Bronchial epithelial cell (primary cell): ENCODE data around the gene BMP5. TPM values are rescaled to one million over a fixed set of nuclear protein-coding genes. Genes with fewer than 3 reads are reported as not detected.

Source experiments
- DNase-seq: peaks from one replicate; pipeline ENCODE4 v3.0.0-alpha.2; 2010; ENCODE audit warnings: low read depth
- FAIRE-seq: peaks from 2 replicates; lab custom pipeline; 2011; peaks lifted over from hg19 to GRCh38; lab: Jason Lieb, UNC
- H3K27me3 ChIP-seq: 2 replicates; pipeline ENCODE4 v1.5.1; 2011; ENCODE audit warnings: low read length; ENCODE audit not compliant: control insufficient read depth, insufficient read depth
- H3K36me3 ChIP-seq: 2 replicates; pipeline ENCODE4 v1.5.1; 2011; ENCODE audit warnings: low read length; ENCODE audit not compliant: control insufficient read depth, insufficient read depth
- H3K4me3 ChIP-seq: 2 replicates; pipeline ENCODE4 v1.5.1; 2011; ENCODE audit warnings: mild to moderate bottlenecking, low read depth, low read length, control low read depth
- total RNA-seq: library from RNA; depleted of rRNA; stranded (reverse); fragments of >200 nt; gene quantifications from 2 replicates; pipeline ENCODE4 v1.2.1, GENCODE V29; 2014
- TF ChIP-seq, protein P1 (sequence below): IDR thresholded peaks from 2 replicates; pipeline ENCODE4 v1.5.1; 2011; ENCODE audit warnings: mild to moderate bottlenecking, moderate library complexity, low read length, control low read depth, inconsistent platforms; ENCODE audit not compliant: insufficient read depth, severe bottlenecking

Gene BMP5
- total RNA-seq, 1 donor from 2014 or later, result not detected

- Histone ChIP-seq H3K36me3 (no peaks in the 10 kb centered on the region), H3K4me3 (no peak overlapping the region), H3K27me3 (no peaks in the 10 kb centered on the region)
- FAIRE-seq (no peak), DNase-seq (no peak)
- TF ChIP-seq, protein P1, sequence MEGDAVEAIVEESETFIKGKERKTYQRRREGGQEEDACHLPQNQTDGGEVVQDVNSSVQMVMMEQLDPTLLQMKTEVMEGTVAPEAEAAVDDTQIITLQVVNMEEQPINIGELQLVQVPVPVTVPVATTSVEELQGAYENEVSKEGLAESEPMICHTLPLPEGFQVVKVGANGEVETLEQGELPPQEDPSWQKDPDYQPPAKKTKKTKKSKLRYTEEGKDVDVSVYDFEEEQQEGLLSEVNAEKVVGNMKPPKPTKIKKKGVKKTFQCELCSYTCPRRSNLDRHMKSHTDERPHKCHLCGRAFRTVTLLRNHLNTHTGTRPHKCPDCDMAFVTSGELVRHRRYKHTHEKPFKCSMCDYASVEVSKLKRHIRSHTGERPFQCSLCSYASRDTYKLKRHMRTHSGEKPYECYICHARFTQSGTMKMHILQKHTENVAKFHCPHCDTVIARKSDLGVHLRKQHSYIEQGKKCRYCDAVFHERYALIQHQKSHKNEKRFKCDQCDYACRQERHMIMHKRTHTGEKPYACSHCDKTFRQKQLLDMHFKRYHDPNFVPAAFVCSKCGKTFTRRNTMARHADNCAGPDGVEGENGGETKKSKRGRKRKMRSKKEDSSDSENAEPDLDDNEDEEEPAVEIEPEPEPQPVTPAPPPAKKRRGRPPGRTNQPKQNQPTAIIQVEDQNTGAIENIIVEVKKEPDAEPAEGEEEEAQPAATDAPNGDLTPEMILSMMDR, result no peak
Observed at GRCh38 chr6:55776113-55776512, 99.3 kb downstream of the BMP5 start.

DNA sequence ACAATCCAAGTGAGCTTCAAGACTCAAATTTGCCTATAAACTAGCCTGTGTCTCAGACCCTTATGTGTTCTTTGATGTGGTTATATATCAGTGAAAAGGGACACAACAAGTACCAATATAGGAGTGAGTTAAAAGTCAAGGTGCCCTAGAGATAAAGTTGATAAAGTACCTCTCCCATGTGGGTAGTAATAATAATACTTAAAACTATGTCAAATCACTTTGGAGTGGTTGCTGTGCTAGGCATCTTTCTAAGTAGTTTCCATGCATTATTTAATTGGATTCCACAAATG is 100.4 kb downstream of the BMP5 start:
- TF ChIP-seq, protein P1, result no peak
- DNase-seq (no peak), FAIRE-seq (no peak)
- H3K27me3 ChIP-seq, result no peaks in the 10 kb centered on the region
- no peak overlapping the region for H3K4me3 ChIP-seq
- H3K36me3 ChIP-seq, result no peaks in the 10 kb centered on the region

GRCh38 chr6:55774286-55775028 is 100.9 kb downstream of the BMP5 start:
- H3K4me3 ChIP-seq, result no peak overlapping the region
- FAIRE-seq (no peak), DNase-seq (no peak)
- no peaks in the 10 kb centered on the region for H3K27me3 ChIP-seq
- TF ChIP-seq, protein P1, result no peak
- no peaks in the 10 kb centered on the region for H3K36me3 ChIP-seq

- TF ChIP-seq, protein P1, result no peak
- Histone ChIP-seq H3K36me3 (no peaks in the 10 kb centered on the region), H3K27me3 (no peaks in the 10 kb centered on the region), H3K4me3 (no peak overlapping the region)
- no peak for DNase-seq
- FAIRE-seq, result no peak
Observed at GRCh38 chr6:55773620-55774216, 101.7 kb downstream of the BMP5 start.

GRCh38 chr6:55772730-55773129 is 102.7 kb downstream of the BMP5 start:
- H3K36me3 ChIP-seq, result no peaks in the 10 kb centered on the region
- H3K4me3 ChIP-seq, result no peak overlapping the region
- TF ChIP-seq, protein P1, result no peak
- DNase-seq, result peak; percentile 26
- FAIRE-seq, result no peak
- no peaks in the 10 kb centered on the region for H3K27me3 ChIP-seq
